ENCODE data around the gene CREB3L2. TPM values are rescaled to one million over a fixed set of nuclear protein-coding genes. Genes with fewer than 3 reads are reported as not detected.

CREB3L2 gene
- total RNA-seq, 3 donors from 2014 or later, result 15.8 to 54.3 (median 40.6) TPM

DNA sequence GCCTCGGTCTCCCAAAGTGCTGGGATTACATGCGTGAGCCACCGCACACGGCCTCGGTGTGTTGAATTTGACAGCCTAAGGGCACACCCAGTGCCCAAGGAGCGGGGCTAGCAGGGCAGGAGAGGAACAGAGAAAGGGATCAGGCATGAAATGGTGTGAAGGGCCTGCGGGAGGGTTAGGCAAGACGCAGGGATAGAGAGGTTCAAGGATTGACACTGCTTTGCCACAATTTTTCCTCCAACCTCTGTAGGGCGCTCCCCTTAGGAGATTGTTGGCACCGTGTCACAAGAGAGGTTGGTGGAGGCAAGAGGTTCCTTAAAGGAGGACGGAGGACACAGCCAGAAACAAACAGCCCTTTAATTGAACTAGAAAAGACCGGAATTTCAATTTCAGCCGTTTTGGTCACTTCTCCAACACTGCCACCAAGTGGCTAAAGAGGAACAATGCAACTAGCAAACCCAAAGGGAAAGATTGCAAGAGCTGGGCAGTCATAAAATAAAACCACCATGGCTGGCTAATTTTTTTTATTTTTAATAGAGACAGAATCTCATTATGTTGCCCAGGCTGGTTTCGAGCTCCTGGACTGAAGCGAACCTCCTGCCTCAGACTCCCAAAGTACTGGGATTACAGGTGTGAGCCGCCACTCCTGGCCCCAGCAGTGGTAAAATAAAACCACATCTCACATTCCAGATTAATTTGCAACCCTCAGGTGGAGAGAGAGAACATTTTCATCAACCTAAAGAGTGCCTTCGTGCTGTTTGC is 6.9 kb upstream of the CREB3L2 start:
- DNase-seq (peak in 2 of 3 donors; percentile 27 to 38), ATAC-seq (peak; percentile 85)
- Histone ChIP-seq H3K4me3 (no peak overlapping the region), H3K4me1 (ENCODE audit: low read depth) (no peaks in the 10 kb centered on the region), H3K36me3 (ENCODE audit: low read depth) (no peaks in the 10 kb centered on the region), H3K9me3 (no peaks in the 10 kb centered on the region)
- intact Hi-C loops (cut with DNase I, micrococcal nuclease), result loop anchor here (2.0 to 10.0 kb wide), 3 partner anchors 54 to 106 kb away; no protein-coding TSS in a partner anchor
- TF ChIP-seq, protein P1, sequence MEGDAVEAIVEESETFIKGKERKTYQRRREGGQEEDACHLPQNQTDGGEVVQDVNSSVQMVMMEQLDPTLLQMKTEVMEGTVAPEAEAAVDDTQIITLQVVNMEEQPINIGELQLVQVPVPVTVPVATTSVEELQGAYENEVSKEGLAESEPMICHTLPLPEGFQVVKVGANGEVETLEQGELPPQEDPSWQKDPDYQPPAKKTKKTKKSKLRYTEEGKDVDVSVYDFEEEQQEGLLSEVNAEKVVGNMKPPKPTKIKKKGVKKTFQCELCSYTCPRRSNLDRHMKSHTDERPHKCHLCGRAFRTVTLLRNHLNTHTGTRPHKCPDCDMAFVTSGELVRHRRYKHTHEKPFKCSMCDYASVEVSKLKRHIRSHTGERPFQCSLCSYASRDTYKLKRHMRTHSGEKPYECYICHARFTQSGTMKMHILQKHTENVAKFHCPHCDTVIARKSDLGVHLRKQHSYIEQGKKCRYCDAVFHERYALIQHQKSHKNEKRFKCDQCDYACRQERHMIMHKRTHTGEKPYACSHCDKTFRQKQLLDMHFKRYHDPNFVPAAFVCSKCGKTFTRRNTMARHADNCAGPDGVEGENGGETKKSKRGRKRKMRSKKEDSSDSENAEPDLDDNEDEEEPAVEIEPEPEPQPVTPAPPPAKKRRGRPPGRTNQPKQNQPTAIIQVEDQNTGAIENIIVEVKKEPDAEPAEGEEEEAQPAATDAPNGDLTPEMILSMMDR (IDR thresholded peaks at IDR 0.05), result peak; percentile 72

DNA sequence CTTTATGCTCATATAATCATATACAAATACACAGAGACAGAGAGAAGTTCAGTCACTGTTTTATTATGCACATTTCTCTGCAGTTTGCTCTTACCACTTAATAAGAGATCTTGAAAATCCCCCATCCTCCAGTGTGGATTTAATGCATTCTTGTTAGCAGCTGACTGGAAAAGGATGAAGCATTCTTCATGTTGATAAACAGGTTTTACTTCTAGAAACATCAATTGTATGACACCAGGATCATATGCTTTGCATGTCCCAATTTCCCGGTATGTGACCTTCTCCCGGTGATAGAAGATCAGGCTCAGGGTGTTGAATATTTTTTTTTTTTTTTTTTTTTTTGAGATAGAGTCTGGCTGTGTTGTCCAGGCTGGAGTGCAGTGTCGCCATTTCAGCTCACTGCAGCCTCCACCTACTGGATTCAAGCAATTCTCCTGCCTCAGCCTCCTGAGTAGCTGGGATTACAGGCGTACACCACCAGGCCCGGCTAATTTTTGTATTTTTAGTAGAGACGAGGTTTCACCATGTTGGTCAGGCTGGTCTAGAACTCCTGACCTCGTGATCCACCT is 6.2 kb upstream of the CREB3L2 start:
- TF ChIP-seq, protein P1 (IDR thresholded peaks at IDR 0.05), result no peak
- no peak for ATAC-seq
- H3K4me3 ChIP-seq, result no peak overlapping the region
- no peaks in the 10 kb centered on the region for H3K9me3 ChIP-seq
- H3K4me1 ChIP-seq (ENCODE audit: low read depth), result no peaks in the 10 kb centered on the region
- no peak for DNase-seq
- intact Hi-C loops (cut with DNase I, micrococcal nuclease), result loop anchor here (2.0 to 10.0 kb wide), 3 partner anchors 53 to 106 kb away; no protein-coding TSS in a partner anchor
- H3K36me3 ChIP-seq (ENCODE audit: low read depth), result no peaks in the 10 kb centered on the region

DNA sequence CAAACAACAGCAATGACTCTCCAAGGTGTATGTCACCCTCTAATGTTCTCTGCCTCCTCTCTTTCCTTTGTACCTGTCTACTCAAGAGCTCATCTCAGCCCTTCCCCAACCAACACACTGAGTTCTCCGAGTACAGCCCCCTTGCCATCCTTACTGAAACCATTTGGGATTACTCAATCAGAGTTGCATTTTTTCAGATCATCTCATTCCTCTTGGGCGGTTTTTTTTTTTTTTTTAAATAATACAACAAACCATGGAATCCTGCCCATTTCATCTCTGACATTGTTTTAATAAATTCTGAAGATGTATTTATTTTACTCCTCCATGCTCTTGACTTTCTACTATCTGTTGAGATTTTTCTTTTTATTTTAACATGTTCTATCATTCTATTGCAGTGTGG is 4.2 kb upstream of the CREB3L2 start:
- ATAC-seq (no peak), DNase-seq (no peak)
- Histone ChIP-seq H3K4me1 (ENCODE audit: low read depth) (no peaks in the 10 kb centered on the region), H3K9me3 (no peaks in the 10 kb centered on the region), H3K36me3 (ENCODE audit: low read depth) (no peaks in the 10 kb centered on the region), H3K4me3 (no peak overlapping the region)
- intact Hi-C loops (cut with DNase I, micrococcal nuclease), result loop anchor here (5.0 to 10.0 kb wide), 2 partner anchors 51 to 104 kb away; no protein-coding TSS in a partner anchor
- TF ChIP-seq, protein P1 (IDR thresholded peaks at IDR 0.05), result no peak

DNA sequence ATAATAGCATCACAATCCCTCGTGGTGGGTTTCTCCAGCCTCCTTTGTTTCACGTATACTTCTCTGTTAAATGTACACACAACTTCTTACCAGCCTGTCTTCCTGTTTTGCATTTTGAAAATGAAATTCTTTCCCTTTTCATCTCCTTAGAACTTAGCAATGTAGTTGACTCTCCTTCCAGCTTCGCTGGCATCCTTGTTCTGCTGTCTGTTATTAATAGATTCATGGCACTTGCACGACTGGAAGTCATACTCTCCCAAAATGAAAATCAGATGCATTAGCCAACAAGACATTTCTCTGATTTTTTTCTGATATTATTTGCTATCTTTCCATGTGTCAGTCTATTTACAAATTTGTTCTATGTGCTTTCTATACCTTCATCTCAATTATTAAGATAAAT is 3.0 kb upstream of the CREB3L2 start:
- intact Hi-C loops (cut with DNase I, micrococcal nuclease), result loop anchor here (5.0 to 10.0 kb wide), 2 partner anchors 50 to 103 kb away; no protein-coding TSS in a partner anchor
- Histone ChIP-seq H3K36me3 (ENCODE audit: low read depth) (no peaks in the 10 kb centered on the region), H3K4me1 (ENCODE audit: low read depth) (peaks cover 8% of the 10 kb centered on the region), H3K4me3 (no peak overlapping the region), H3K9me3 (no peaks in the 10 kb centered on the region)
- ATAC-seq (no peak), DNase-seq (no peak)
- TF ChIP-seq, protein P1 (IDR thresholded peaks at IDR 0.05), result no peak

DNA sequence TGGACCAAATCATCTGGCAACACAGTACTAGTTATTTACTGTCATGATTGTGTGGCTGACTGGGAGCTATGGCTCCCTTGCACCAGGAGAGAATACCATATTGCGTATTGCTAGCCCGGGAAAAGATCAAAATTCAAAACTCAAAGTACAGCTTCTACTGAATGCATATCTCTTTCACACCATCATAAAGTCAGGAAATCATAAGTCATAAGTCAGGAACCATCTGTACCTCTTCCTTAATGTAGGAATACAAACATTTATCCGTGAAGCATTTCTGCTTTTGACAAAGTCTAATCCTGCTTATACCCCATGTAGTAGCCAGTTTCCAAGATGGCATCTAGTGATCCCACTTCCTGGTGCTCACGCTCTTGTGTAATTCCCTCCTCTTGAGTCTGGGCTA is 2.2 kb upstream of the CREB3L2 start:
- Histone ChIP-seq H3K4me1 (ENCODE audit: low read depth) (peaks cover 9% of the 10 kb centered on the region), H3K36me3 (ENCODE audit: low read depth) (no peaks in the 10 kb centered on the region), H3K9me3 (no peaks in the 10 kb centered on the region), H3K4me3 (no peak overlapping the region)
- no peak for ATAC-seq
- TF ChIP-seq, protein P1 (IDR thresholded peaks at IDR 0.05), result no peak
- no peak for DNase-seq
- intact Hi-C loops (cut with DNase I, micrococcal nuclease), result loop anchor here in 1 of 2 donors (10.0 kb wide), 1 partner anchor 49 kb away; no protein-coding TSS in a partner anchor
